HTERT RPE-1 (cell line): ENCODE data around the gene POU5F1.
"Not testable (repeated sequence)": the region's sequence is repeated elsewhere in the genome, so short reads cannot be mapped to it uniquely, and the experiment has no call there.

Source experiments
- in situ Hi-C: fragments of 300-500 bp; cut with MboI; formaldehyde crosslinking; loops from 4 replicates; pipeline ENCODE4 v1.14.3; 2020; ENCODE audit warnings: low sequenced_read_pairs

POU5F1 gene

GRCh38 chr6:31169123-31169857 lies 1.2 kb downstream of the POU5F1 start:
- in situ Hi-C loops: no loop called here

GRCh38 chr6:31168606-31169005 lies 1.9 kb downstream of the POU5F1 start:
- in situ Hi-C loops: no loop called here

GRCh38 chr6:31165986-31166385 lies 4.5 kb downstream of the POU5F1 start:
- in situ Hi-C loops: no loop called here

GRCh38 chr6:31165064-31165832 lies 5.2 kb downstream of the POU5F1 start:
- in situ Hi-C loops: not testable (repeated sequence)

- in situ Hi-C loops: not testable (repeated sequence)
Observed at GRCh38 chr6:31164475-31165063, 5.9 kb downstream of the POU5F1 start.

- in situ Hi-C loops: no loop called here
Observed at GRCh38 chr6:31163922-31164321, 6.6 kb downstream of the POU5F1 start.

- in situ Hi-C loops: no loop called here
Observed at GRCh38 chr6:31162463-31163165, 7.9 kb downstream of the POU5F1 start.

GRCh38 chr6:31161216-31162126 lies 9.0 kb downstream of the POU5F1 start:
- in situ Hi-C loops: no loop called here

GRCh38 chr6:31158863-31159855 lies 11.3 kb downstream of the POU5F1 start:
- in situ Hi-C loops: no loop called here

GRCh38 chr6:31158140-31158862 lies 12.2 kb downstream of the POU5F1 start, which contains the start of gene TCF19:
Gene TCF19, plus strand, starts transcription at chr6:31158589. Its CDS starts 881 bp downstream, at chr6:31159470.
- in situ Hi-C loops: no loop called here

GRCh38 chr6:31157513-31158139 lies 12.9 kb downstream of the POU5F1 start, which contains the start of gene CCHCR1:
Gene CCHCR1, minus strand, starts transcription at chr6:31157802. Its CDS starts 202 bp downstream, at chr6:31157600.
- in situ Hi-C loops: no loop called here

GRCh38 chr6:31156641-31157040 lies 13.8 kb downstream of the POU5F1 start:
- in situ Hi-C loops: no loop called here

- in situ Hi-C loops: no loop called here
Observed at GRCh38 chr6:31154436-31154835, 16.0 kb downstream of the POU5F1 start.

- in situ Hi-C loops: no loop called here
Observed at GRCh38 chr6:31152781-31153180, 17.7 kb downstream of the POU5F1 start.

- in situ Hi-C loops: no loop called here
Observed at GRCh38 chr6:31149827-31150447, 20.5 kb downstream of the POU5F1 start.

GRCh38 chr6:31145386-31145785 lies 25.1 kb downstream of the POU5F1 start:
- in situ Hi-C loops: no loop called here

GRCh38 chr6:31144970-31145340 lies 25.5 kb downstream of the POU5F1 start:
- in situ Hi-C loops: no loop called here
